ENCODE data around the gene MLLT6. TPM values are rescaled to one million over a fixed set of nuclear protein-coding genes. Genes with fewer than 3 reads are reported as not detected.
A peak's percentile ranks its signal among the peaks of the same experiment; 100 is the strongest.

MLLT6 gene
- total RNA-seq, 4 donors from 2014 or later: 30.6 to 79.7 (median 35.1) TPM

- Histone ChIP-seq H3K4me3 (no peak overlapping the region), H3K36me3 (no peaks in the 10 kb centered on the region), H3K27me3 (no peaks in the 10 kb centered on the region), H3K9me3 (no peaks in the 10 kb centered on the region), H3K4me1 (peaks cover 0 to 18% (median 11%) of the 10 kb centered on the region in 3 donors), H3K27ac (no peak overlapping the region)
- DNase-seq: no peak
- intact Hi-C loops (cut with DNase I): no loop called here
- TF ChIP-seq CTCF (IDR thresholded peaks at IDR 0.05) (no peak), POLR2A (IDR thresholded peaks at IDR 0.05) (no peak)
- WGBS, 2 donors: 91 to 94% methylated on average over 4 of the region's 4 CpGs
Measured at GRCh38 chr17:38691154-38691553, 13.9 kb upstream of the MLLT6 start.

GRCh38 chr17:38693700-38694329, 11.3 kb upstream of the MLLT6 start:
- Histone ChIP-seq H3K4me3 (no peak overlapping the region), H3K9me3 (no peaks in the 10 kb centered on the region), H3K36me3 (no peaks in the 10 kb centered on the region), H3K27me3 (no peaks in the 10 kb centered on the region), H3K4me1 (peaks cover 0 to 19% (median 11%) of the 10 kb centered on the region in 3 donors), H3K27ac (peak overlapping the region in 3 of 4 donors; percentile 69 to 80 (median 69))
- DNase-seq: no peak
- intact Hi-C loops (cut with DNase I): no loop called here
- TF ChIP-seq POLR2A (IDR thresholded peaks at IDR 0.05): no peak
- TF ChIP-seq CTCF (IDR thresholded peaks at IDR 0.05): no peak
- WGBS, 2 donors: 51 to 59% methylated on average over 12 of the region's 12 CpGs

- H3K36me3 ChIP-seq: no peaks in the 10 kb centered on the region
- TF ChIP-seq CTCF (IDR thresholded peaks at IDR 0.05): no peak
- TF ChIP-seq POLR2A (IDR thresholded peaks at IDR 0.05): no peak
- H3K27ac ChIP-seq: no peak overlapping the region
- intact Hi-C loops (cut with DNase I): no loop called here
- H3K4me3 ChIP-seq: no peak overlapping the region
- H3K27me3 ChIP-seq: no peaks in the 10 kb centered on the region
- DNase-seq: no peak
- 77 to 83% methylated on average over 4 of the region's 4 CpGs for WGBS, 2 donors
- H3K4me1 ChIP-seq: peaks cover 10 to 50% (median 20%) of the 10 kb centered on the region in 3 donors
- no peaks in the 10 kb centered on the region for H3K9me3 ChIP-seq
Measured at GRCh38 chr17:38697061-38697820, 7.8 kb upstream of the MLLT6 start.

- peaks cover 10 to 57% (median 23%) of the 10 kb centered on the region in 3 donors for H3K4me1 ChIP-seq
- H3K9me3 ChIP-seq: no peaks in the 10 kb centered on the region
- no peak overlapping the region for H3K27ac ChIP-seq
- H3K4me3 ChIP-seq: no peak overlapping the region
- WGBS, 2 donors: 80 to 82% methylated on average over 5 of the region's 5 CpGs
- no peaks in the 10 kb centered on the region for H3K27me3 ChIP-seq
- DNase-seq: no peak
- no peaks in the 10 kb centered on the region for H3K36me3 ChIP-seq
- intact Hi-C loops (cut with DNase I): no loop called here
- TF ChIP-seq CTCF (IDR thresholded peaks at IDR 0.05) (no peak), POLR2A (IDR thresholded peaks at IDR 0.05) (no peak)
Measured at GRCh38 chr17:38698760-38699159, 6.3 kb upstream of the MLLT6 start.

GRCh38 chr17:38701504-38702165, 3.4 kb upstream of the MLLT6 start:
- Histone ChIP-seq H3K27me3 (no peaks in the 10 kb centered on the region), H3K27ac (peak overlapping the region; percentile 96 to 98 (median 96)), H3K4me1 (peaks cover 10 to 63% (median 21%) of the 10 kb centered on the region in 3 donors), H3K36me3 (no peaks in the 10 kb centered on the region), H3K9me3 (no peaks in the 10 kb centered on the region), H3K4me3 (peak overlapping the region; percentile 76 to 94 (median 90))
- intact Hi-C loops (cut with DNase I): no loop called here
- 3% methylated on average over 7 of the region's 25 CpGs; no CpG with 5 or more reads in 1 of the 2 donors for WGBS, 2 donors
- no peak for DNase-seq
- TF ChIP-seq POLR2A (IDR thresholded peaks at IDR 0.05): no peak
